Measurements from ENCODE around the gene MSLN.
"Not testable (repeated sequence)": the region's sequence is repeated elsewhere in the genome, so short reads cannot be mapped to it uniquely, and the experiment has no call there.

Gene MSLN

GRCh38 chr16:760545-761343 lies at the start of gene MSLN:
MSLN (plus strand) TSS chr16:760734; CDS start chr16:762681, 1,947 bp downstream.
- no peak for DNase-seq (ENCODE audit: low read depth in 2 of 2, low spot score in 1 of 2)

DNA sequence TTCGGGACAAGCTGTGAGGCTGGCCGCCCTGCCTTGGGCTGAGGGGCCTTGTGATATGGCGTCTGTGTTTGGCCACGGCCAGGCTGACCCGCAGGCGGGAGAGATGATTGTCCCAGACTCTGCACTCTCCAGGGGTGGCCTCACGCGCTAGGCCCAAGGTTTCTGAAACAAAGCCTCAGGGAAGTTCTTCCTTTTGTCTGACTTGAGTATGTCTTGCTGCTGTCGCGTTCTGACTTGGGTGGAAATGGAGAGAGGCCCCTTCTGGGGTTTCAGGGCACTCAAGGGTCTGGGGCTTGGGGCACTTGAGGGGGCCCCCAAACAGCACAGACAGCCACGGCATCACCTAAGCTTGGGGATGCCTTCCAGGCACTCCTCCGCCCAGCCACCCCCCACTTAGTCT lies 49.5 kb upstream of the MSLN start:
- DNase-seq (ENCODE audit: low read depth in 2 of 2, low spot score in 1 of 2) = no peak

GRCh38 chr16:711548-712320 lies 48.8 kb upstream of the MSLN start:
- peak; percentile 58 to 63 for DNase-seq (ENCODE audit: low read depth in 2 of 2, low spot score in 1 of 2)

DNA sequence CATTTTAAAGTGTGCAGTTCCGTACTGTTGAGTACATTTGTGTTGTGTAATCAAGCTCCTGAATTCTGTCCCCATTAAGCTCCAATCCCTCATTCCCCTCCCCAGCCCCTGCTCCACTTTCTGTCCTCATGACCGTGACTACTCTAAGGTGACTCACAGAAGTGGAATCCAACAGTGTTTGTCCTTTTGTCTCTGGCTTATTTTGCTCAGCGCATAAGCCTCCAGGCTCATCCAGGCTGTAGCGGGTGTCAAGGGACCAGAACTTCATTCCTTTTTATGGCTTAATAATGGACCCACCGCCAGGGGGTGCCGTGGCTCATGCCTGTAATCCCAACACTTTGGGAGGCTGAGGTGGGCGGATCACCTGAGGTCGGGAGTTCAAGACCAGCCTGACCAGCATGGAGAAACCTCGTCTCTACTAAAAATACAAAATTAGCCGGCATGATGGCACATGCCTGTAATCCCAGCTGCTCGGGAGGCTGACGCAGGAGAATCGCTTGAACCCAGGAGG lies 47.7 kb upstream of the MSLN start:
- DNase-seq (ENCODE audit: low read depth in 2 of 2, low spot score in 1 of 2) = not testable (repeated sequence)

- DNase-seq (ENCODE audit: low read depth in 2 of 2, low spot score in 1 of 2) = no peak
Measured at GRCh38 chr16:714079-714478, 46.5 kb upstream of the MSLN start.

- DNase-seq (ENCODE audit: low read depth in 2 of 2, low spot score in 1 of 2) = peak; percentile 76 to 77
Measured at GRCh38 chr16:714558-715476, 45.7 kb upstream of the MSLN start, which contains the start of gene METRN. METRN (plus strand) TSS chr16:715118; CDS start chr16:715290, 172 bp downstream.

GRCh38 chr16:715477-716199 lies 44.9 kb upstream of the MSLN start:
- DNase-seq (ENCODE audit: low read depth in 2 of 2, low spot score in 1 of 2) = no peak

DNA sequence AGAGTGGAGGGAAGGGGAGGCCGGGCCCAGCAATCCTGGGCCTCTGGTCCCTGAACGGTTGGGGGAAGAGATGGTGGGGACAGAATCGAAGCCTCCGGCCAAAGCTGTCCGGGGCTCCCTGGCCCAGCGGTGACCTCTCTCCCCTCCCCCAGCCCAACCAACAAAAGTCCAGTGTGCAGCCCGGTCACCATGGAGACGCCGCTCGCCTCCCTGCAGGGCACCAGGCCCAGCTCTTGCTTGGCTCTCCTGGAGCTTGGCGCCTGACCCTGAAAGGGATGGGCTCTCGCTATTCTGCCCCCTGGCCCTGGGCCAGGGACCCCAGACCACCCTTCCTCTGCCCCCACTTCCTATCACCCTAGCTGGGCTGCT lies 44.4 kb upstream of the MSLN start:
- no peak for DNase-seq (ENCODE audit: low read depth in 2 of 2, low spot score in 1 of 2)

GRCh38 chr16:716768-717325 lies 43.7 kb upstream of the MSLN start:
- DNase-seq (ENCODE audit: low read depth in 2 of 2, low spot score in 1 of 2) = no peak

GRCh38 chr16:717450-718245 lies 42.9 kb upstream of the MSLN start:
- DNase-seq (ENCODE audit: low read depth in 2 of 2, low spot score in 1 of 2) = no peak

- DNase-seq (ENCODE audit: low read depth in 2 of 2, low spot score in 1 of 2) = no peak
Measured at GRCh38 chr16:718389-718788, 42.1 kb upstream of the MSLN start.

- no peak for DNase-seq (ENCODE audit: low read depth in 2 of 2, low spot score in 1 of 2)
Measured at GRCh38 chr16:718922-719321, 41.6 kb upstream of the MSLN start.

DNA sequence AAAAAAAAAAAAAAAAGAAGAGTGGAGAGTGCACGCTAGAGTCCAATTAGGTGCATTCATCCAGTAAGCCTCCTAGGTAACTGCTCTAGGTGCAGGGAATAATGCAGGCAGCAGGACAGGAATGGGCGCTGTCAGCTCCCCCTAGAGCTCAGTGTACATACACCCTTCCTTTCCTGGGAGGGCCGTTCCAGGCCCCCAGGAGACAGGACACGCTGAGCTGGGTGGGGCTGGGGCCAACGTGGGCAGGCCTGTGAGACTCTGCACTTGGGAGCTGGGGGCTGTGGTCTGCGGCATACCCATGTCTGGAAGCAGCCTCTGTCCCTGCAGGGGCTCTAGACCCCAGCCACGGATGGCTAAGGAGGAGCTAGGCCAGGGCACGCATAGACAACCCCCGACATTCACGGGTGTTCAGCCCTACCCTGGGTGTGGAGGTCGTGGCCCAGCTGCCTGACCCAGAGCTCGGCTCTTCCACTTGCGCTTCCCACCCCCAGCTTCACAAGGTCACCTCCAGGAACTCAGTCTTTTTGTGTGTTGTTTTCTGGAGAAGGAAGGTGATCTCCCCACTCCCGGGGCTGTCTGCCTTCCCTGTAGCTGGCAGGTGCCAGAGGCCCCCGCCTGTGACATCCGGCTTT lies 40.6 kb upstream of the MSLN start:
- DNase-seq (ENCODE audit: low read depth in 2 of 2, low spot score in 1 of 2) = no peak

GRCh38 chr16:720447-720989 lies 40.0 kb upstream of the MSLN start:
- no peak for DNase-seq (ENCODE audit: low read depth in 2 of 2, low spot score in 1 of 2)

GRCh38 chr16:720990-721764 lies 39.4 kb upstream of the MSLN start, which contains the start of gene ANTKMT:
ANTKMT (plus strand) TSS chr16:721146; CDS start chr16:721275, 129 bp downstream.
- peak in 1 of 2 donors; percentile 42 for DNase-seq (ENCODE audit: low read depth in 2 of 2, low spot score in 1 of 2)

- DNase-seq (ENCODE audit: low read depth in 2 of 2, low spot score in 1 of 2) = no peak
Measured at GRCh38 chr16:721765-722540, 38.6 kb upstream of the MSLN start.
